ENCODE results near the gene SCO2.

DNA sequence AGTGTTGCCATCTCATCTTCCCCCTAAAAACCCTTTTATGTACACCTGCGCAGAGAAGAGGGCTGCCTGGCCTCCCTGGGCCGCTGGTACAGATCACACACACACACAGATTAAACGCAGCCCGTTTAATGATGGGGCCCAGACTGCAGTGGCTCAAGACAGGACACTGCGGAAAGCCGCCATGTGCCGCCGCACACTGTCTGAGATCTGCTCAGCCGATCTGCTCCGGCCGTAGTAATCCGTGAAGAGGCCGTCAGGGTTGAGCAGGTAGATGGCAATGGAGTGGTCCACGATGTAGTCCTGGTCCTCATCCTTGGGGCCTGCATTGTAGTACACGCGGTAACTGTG, 2.0 kb downstream of the SCO2 start:
- TF ChIP-seq, protein P1, sequence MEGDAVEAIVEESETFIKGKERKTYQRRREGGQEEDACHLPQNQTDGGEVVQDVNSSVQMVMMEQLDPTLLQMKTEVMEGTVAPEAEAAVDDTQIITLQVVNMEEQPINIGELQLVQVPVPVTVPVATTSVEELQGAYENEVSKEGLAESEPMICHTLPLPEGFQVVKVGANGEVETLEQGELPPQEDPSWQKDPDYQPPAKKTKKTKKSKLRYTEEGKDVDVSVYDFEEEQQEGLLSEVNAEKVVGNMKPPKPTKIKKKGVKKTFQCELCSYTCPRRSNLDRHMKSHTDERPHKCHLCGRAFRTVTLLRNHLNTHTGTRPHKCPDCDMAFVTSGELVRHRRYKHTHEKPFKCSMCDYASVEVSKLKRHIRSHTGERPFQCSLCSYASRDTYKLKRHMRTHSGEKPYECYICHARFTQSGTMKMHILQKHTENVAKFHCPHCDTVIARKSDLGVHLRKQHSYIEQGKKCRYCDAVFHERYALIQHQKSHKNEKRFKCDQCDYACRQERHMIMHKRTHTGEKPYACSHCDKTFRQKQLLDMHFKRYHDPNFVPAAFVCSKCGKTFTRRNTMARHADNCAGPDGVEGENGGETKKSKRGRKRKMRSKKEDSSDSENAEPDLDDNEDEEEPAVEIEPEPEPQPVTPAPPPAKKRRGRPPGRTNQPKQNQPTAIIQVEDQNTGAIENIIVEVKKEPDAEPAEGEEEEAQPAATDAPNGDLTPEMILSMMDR (conservative IDR thresholded peaks at IDR 0.05) = no peak
- TF ChIP-seq EZH2 (IDR thresholded peaks at IDR 0.05; ENCODE audit: low read depth) = no peak
